OCI-LY7 (cell line): ENCODE measurements around the gene PSMB10.

Experiments used
- EZH2phosphoT487 ChIP-seq: fragments of 200-600 bp; sonication (generic); IDR thresholded peaks from 2 replicates; pipeline ENCODE4 v1.6.1; 2018; ENCODE audit warnings: low read depth, borderline replicate concordance, mild to moderate bottlenecking, mixed run types, antibody characterized with exemption, low read length, moderate library complexity, mixed read lengths
- TF ChIP-seq, protein P1 (sequence below): fragments of 200-600 bp; sonication (generic); conservative IDR thresholded peaks from 2 replicates; pipeline ENCODE4 v1.5.1; 2014; ENCODE audit warnings: mild to moderate bottlenecking, antibody characterized with exemption, low read length, moderate library complexity, mixed read lengths

DNA sequence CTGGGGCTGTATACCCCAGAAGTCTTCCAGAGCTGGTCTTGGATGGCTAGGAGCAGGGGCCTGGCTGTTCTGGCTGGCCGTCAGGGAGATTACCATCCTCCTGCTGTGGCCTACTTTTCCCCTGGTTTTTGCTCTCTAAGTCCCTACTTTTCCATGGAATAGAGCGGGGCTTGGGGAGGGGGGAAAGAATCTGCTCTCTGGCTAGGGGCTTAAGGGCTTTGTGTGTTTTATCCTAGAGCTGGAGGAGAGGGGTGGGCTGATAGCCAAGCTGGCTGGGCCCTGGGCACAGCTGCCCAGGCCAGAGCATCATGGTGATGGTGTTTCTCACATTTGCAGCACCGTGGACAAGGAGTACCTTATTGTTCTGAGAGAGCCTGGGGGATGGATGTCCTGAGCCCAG is 48.3 kb downstream of the PSMB10 start:
- TF ChIP-seq, protein P1, sequence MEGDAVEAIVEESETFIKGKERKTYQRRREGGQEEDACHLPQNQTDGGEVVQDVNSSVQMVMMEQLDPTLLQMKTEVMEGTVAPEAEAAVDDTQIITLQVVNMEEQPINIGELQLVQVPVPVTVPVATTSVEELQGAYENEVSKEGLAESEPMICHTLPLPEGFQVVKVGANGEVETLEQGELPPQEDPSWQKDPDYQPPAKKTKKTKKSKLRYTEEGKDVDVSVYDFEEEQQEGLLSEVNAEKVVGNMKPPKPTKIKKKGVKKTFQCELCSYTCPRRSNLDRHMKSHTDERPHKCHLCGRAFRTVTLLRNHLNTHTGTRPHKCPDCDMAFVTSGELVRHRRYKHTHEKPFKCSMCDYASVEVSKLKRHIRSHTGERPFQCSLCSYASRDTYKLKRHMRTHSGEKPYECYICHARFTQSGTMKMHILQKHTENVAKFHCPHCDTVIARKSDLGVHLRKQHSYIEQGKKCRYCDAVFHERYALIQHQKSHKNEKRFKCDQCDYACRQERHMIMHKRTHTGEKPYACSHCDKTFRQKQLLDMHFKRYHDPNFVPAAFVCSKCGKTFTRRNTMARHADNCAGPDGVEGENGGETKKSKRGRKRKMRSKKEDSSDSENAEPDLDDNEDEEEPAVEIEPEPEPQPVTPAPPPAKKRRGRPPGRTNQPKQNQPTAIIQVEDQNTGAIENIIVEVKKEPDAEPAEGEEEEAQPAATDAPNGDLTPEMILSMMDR: no peak
- no peak for TF ChIP-seq EZH2phosphoT487
